CD8-positive, alpha-beta memory T cell (primary cell): ENCODE measurements around the gene OTOP2. TPM values are rescaled to one million over a fixed set of nuclear protein-coding genes. Genes with fewer than 3 reads are reported as not detected.

Experiments
- CTCF ChIA-PET: fragments of 350-600 bp; sonication (Branson Sonifier 250); formaldehyde crosslinking; loops from one replicate; lab custom pipeline; 2021; ENCODE audit warnings: antibody characterized with exemption; lab: Charles Lee
- POLR2A ChIA-PET: fragments of 350-600 bp; sonication (Branson Sonifier 250); formaldehyde crosslinking; loops from one replicate; lab custom pipeline; 2021; ENCODE audit warnings: antibody characterized with exemption; lab: Charles Lee
- DNase-seq, 5 donors: peaks; one replicate each; pipeline versions ENCODE4 v3.0.0 to v3.0.0-alpha.2; 2020 to 2022; ENCODE audit warnings: mixed read lengths in 1 of 5
- H3K27ac ChIP-seq: one replicate; pipeline ENCODE4 v1.7.0; 2013; ENCODE audit warnings: low read depth, mild to moderate bottlenecking, low read length, moderate library complexity
- H3K27me3 ChIP-seq: 2 replicates; pipeline ENCODE4 v1.7.0; 2013; ENCODE audit warnings: low read length, mild to moderate bottlenecking; ENCODE audit not compliant: insufficient read depth, poor library complexity, severe bottlenecking
- H3K36me3 ChIP-seq: 2 replicates; pipeline ENCODE4 v1.7.0; 2013; ENCODE audit warnings: mild to moderate bottlenecking, low read length, moderate library complexity; ENCODE audit not compliant: insufficient read depth
- H3K4me1 ChIP-seq: 2 replicates; pipeline ENCODE4 v1.7.0; 2013; ENCODE audit warnings: mild to moderate bottlenecking, low read length, moderate library complexity; ENCODE audit not compliant: insufficient read depth
- H3K4me3 ChIP-seq: 2 replicates; pipeline ENCODE4 v1.7.0; 2013; ENCODE audit warnings: mild to moderate bottlenecking, low read length
- H3K9me3 ChIP-seq: 2 replicates; pipeline ENCODE4 v1.7.0; 2013; ENCODE audit warnings: mild to moderate bottlenecking, low read length
- H3K27ac Mint-ChIP-seq, 8 donors: one replicate each; pipeline ENCODE4 v1.8.0; 2020 to 2021; ENCODE audit warnings: mixed read lengths in 8 of 8, mild to moderate bottlenecking in 6 of 8, inconsistent platforms in 3 of 8, moderate library complexity in 3 of 8
- H3K27me3 Mint-ChIP-seq, 2 donors: one replicate each; pipeline ENCODE4 v1.8.0; 2020 to 2021; ENCODE audit warnings: mixed read lengths in 2 of 2, mild to moderate bottlenecking in 1 of 2, moderate library complexity in 1 of 2
- H3K36me3 Mint-ChIP-seq, 3 donors: one replicate each; pipeline ENCODE4 v1.8.0; 2020 to 2021; ENCODE audit warnings: mixed read lengths in 3 of 3, inconsistent platforms in 1 of 3, mild to moderate bottlenecking in 1 of 3
- H3K4me1 Mint-ChIP-seq, 3 donors: one replicate each; pipeline ENCODE4 v1.8.0; 2020 to 2021; ENCODE audit warnings: mixed read lengths in 3 of 3, inconsistent platforms in 1 of 3, mild to moderate bottlenecking in 1 of 3
- H3K4me3 Mint-ChIP-seq, 7 donors: one replicate each; pipeline ENCODE4 v1.8.0; 2020 to 2021; ENCODE audit warnings: mixed read lengths in 7 of 7, mild to moderate bottlenecking in 6 of 7, moderate library complexity in 4 of 7, inconsistent platforms in 2 of 7
- H3K9me3 Mint-ChIP-seq, 5 donors: one replicate each; pipeline ENCODE4 v1.8.0; 2020 to 2022; ENCODE audit warnings: mixed read lengths in 5 of 5, mild to moderate bottlenecking in 3 of 5, moderate library complexity in 2 of 5, inconsistent platforms in 1 of 5
- polyA plus RNA-seq: library from polyadenylated mRNA; unstranded; fragments of 300-500 nt; fragmentation: Illumina TruSeq; gene quantifications from one replicate; pipeline ENCODE4 v1.2.3, GENCODE V29; 2021
- total RNA-seq, 2 experiments: library from RNA; stranded (reverse); gene quantifications; one replicate each; pipeline ENCODE4 v1.2.3, GENCODE V29; 2021

OTOP2 gene
- total and polyA plus RNA-seq, 3 experiments from 2014 or later = not detected

- no peaks in the 10 kb centered on the region for H3K4me1 Mint-ChIP-seq
- Histone ChIP-seq H3K27ac (no peak overlapping the region), H3K4me1 (no peaks in the 10 kb centered on the region), H3K4me3 (no peak overlapping the region), H3K27me3 (no peaks in the 10 kb centered on the region), H3K36me3 (no peaks in the 10 kb centered on the region), H3K9me3 (no peaks in the 10 kb centered on the region)
- H3K27ac Mint-ChIP-seq = no peak overlapping the region
- ChIA-PET POLR2A (interaction anchor here (0.7 kb wide), 1 partner anchor 381 kb away, joined by 5 read pairs; no protein-coding TSS in a partner anchor), CTCF (no interaction called here)
- DNase-seq = no peak
- H3K4me3 Mint-ChIP-seq = no peak overlapping the region
- H3K9me3 Mint-ChIP-seq = peaks cover 0 to 2% (median 0%) of the 10 kb centered on the region in 5 donors
- no peaks in the 10 kb centered on the region for H3K36me3 Mint-ChIP-seq
- peaks cover 7 to 15% of the 10 kb centered on the region in 2 donors for H3K27me3 Mint-ChIP-seq
Measured at GRCh38 chr17:74879308-74879707, 44.8 kb upstream of the OTOP2 start.

GRCh38 chr17:74881073-74881472, 43.0 kb upstream of the OTOP2 start:
- Mint-ChIP-seq H3K4me1 (no peaks in the 10 kb centered on the region), H3K27me3 (peaks cover 10 to 27% of the 10 kb centered on the region in 2 donors), H3K36me3 (no peaks in the 10 kb centered on the region), H3K9me3 (peaks cover 0 to 2% (median 0%) of the 10 kb centered on the region in 5 donors), H3K4me3 (no peak overlapping the region), H3K27ac (no peak overlapping the region)
- Histone ChIP-seq H3K27ac (no peak overlapping the region), H3K36me3 (no peaks in the 10 kb centered on the region), H3K27me3 (no peaks in the 10 kb centered on the region), H3K4me3 (no peak overlapping the region), H3K4me1 (no peaks in the 10 kb centered on the region), H3K9me3 (no peaks in the 10 kb centered on the region)
- DNase-seq = no peak
- ChIA-PET CTCF (no interaction called here), POLR2A (no interaction called here)

DNA sequence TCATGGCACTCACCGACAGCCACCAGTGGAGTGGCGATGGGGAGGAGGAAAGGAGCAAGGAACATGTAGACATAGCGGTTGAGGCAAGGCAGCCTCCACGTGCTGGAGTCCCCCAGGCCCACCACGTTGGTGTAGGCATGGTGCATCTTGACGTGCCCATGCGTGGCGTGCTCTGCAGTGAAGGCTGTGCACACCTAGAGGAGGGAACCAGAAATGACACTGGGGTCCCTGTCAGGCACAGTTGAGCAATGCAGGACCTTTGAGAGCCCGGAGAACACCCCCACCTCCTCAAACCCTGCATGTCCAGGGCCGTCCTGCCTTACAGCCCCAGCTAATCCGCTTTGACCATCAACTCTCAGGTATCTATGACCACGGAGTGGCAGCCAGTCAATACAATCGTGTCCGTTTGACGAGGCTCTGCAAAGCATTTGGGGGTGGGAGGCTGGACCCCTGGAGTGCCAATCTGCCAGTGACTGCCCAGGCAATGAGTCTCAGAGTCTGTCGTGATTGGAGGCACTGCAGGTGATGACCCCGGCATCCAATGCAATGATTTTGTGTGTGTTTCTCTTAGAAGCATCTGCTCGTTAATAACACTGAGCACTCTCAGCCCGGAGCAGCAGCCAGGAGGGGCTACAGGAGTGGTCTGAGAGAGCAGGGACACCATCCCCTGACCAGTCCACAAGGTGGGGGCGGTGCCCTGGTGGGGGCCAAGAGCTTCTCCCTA, 41.4 kb upstream of the OTOP2 start:
- POLR2A ChIA-PET = no interaction called here

GRCh38 chr17:74883241-74883745, 40.8 kb upstream of the OTOP2 start:
- Histone ChIP-seq H3K27ac (no peak overlapping the region), H3K4me1 (no peaks in the 10 kb centered on the region), H3K36me3 (no peaks in the 10 kb centered on the region), H3K27me3 (no peaks in the 10 kb centered on the region), H3K9me3 (no peaks in the 10 kb centered on the region), H3K4me3 (no peak overlapping the region)
- no peaks in the 10 kb centered on the region for H3K4me1 Mint-ChIP-seq
- no peak overlapping the region for H3K27ac Mint-ChIP-seq
- no peak overlapping the region for H3K4me3 Mint-ChIP-seq
- H3K36me3 Mint-ChIP-seq = peaks cover 0 to 3% (median 0%) of the 10 kb centered on the region in 3 donors
- peaks cover 0 to 2% (median 0%) of the 10 kb centered on the region in 5 donors for H3K9me3 Mint-ChIP-seq
- ChIA-PET CTCF (no interaction called here), POLR2A (no interaction called here)
- peaks cover 12 to 36% of the 10 kb centered on the region in 2 donors for H3K27me3 Mint-ChIP-seq
- DNase-seq = no peak

More for the DNA sequence above, 41.4 kb upstream of the OTOP2 start:
- peak in 1 of 5 donors; percentile 31 for DNase-seq
- CTCF ChIA-PET = no interaction called here
- peaks cover 0 to 2% (median 0%) of the 10 kb centered on the region in 5 donors for H3K9me3 Mint-ChIP-seq
- H3K27me3 Mint-ChIP-seq = peaks cover 12 to 36% of the 10 kb centered on the region in 2 donors
- peaks cover 0 to 3% (median 0%) of the 10 kb centered on the region in 3 donors for H3K36me3 Mint-ChIP-seq
- H3K27me3 ChIP-seq = no peaks in the 10 kb centered on the region
- no peaks in the 10 kb centered on the region for H3K4me1 ChIP-seq
- no peak overlapping the region for H3K27ac ChIP-seq
- no peaks in the 10 kb centered on the region for H3K4me1 Mint-ChIP-seq
- no peaks in the 10 kb centered on the region for H3K9me3 ChIP-seq
- no peak overlapping the region for H3K27ac Mint-ChIP-seq
- H3K4me3 Mint-ChIP-seq = no peak overlapping the region
- no peaks in the 10 kb centered on the region for H3K36me3 ChIP-seq
- H3K4me3 ChIP-seq = no peak overlapping the region

DNA sequence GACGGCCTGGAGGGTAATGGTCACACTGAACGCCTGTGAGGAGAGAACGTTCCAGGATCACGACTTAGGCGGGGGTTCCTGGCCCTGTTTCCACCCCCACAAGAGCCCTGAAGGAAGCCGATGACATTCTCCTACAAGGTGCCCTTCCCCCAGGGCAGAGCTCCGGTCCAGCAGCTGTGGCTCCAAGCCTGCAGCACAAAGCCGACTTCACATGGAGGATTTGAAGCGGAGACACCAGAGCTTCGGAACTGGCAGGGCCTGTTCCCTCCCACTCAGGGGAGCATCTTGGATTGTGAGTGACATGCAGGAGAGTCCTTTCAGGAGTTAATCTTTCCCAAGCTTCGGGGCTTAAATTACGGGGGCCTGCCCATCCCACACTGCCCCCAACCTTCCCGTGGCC, 35.6 kb upstream of the OTOP2 start:
- peaks cover 0 to 2% (median 0%) of the 10 kb centered on the region in 5 donors for H3K9me3 Mint-ChIP-seq
- CTCF ChIA-PET = interaction anchor here (1.3 kb wide), 1 partner anchor 15 kb away, joined by 4 read pairs; no protein-coding TSS in a partner anchor
- peaks cover 0 to 3% (median 0%) of the 10 kb centered on the region in 3 donors for H3K36me3 Mint-ChIP-seq

DNA sequence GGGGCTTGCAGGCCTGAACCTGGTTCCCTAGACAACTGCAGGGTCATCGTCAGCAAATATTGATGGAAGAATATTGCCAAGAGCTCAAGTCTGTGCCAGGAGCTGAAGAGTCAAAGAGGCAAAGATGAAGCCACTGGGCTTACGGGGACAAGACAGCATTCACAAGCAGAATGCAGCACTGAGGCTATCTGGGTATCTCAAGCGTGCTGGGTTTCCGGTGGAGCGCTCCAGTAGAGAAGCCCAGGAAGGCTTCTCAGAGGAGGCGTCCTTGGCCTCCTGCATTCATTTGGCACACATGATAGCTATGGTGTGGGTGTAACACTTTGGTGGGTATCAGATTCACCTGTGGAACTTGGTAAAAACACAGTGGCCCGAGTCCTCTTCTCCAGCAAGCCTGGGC, 33.5 kb upstream of the OTOP2 start:
- H3K4me3 Mint-ChIP-seq = peak overlapping the region in 1 of 7 donors; percentile 44
- DNase-seq = no peak
- POLR2A ChIA-PET = no interaction called here
- H3K36me3 Mint-ChIP-seq = peaks cover 0 to 3% (median 0%) of the 10 kb centered on the region in 3 donors
- Histone ChIP-seq H3K36me3 (no peaks in the 10 kb centered on the region), H3K4me3 (no peak overlapping the region), H3K9me3 (no peaks in the 10 kb centered on the region), H3K27ac (no peak overlapping the region), H3K4me1 (no peaks in the 10 kb centered on the region), H3K27me3 (peaks cover 22% of the 10 kb centered on the region)
- no peak overlapping the region for H3K27ac Mint-ChIP-seq
- H3K9me3 Mint-ChIP-seq = peaks cover 0 to 4% (median 0%) of the 10 kb centered on the region in 5 donors
- peaks cover 3 to 6% (median 4%) of the 10 kb centered on the region in 3 donors for H3K4me1 Mint-ChIP-seq
- peaks cover 31 to 44% of the 10 kb centered on the region in 2 donors for H3K27me3 Mint-ChIP-seq
- CTCF ChIA-PET = no interaction called here

More for the DNA sequence above, 35.6 kb upstream of the OTOP2 start:
- Histone ChIP-seq H3K4me3 (no peak overlapping the region), H3K4me1 (no peaks in the 10 kb centered on the region), H3K27me3 (peaks cover 13% of the 10 kb centered on the region), H3K36me3 (no peaks in the 10 kb centered on the region), H3K9me3 (no peaks in the 10 kb centered on the region), H3K27ac (no peak overlapping the region)
- DNase-seq = no peak
- H3K27me3 Mint-ChIP-seq = peaks cover 22 to 42% of the 10 kb centered on the region in 2 donors
- H3K4me1 Mint-ChIP-seq = peaks cover 0 to 3% (median 0%) of the 10 kb centered on the region in 3 donors
- no peak overlapping the region for H3K4me3 Mint-ChIP-seq
- no peak overlapping the region for H3K27ac Mint-ChIP-seq
- POLR2A ChIA-PET = no interaction called here

DNA sequence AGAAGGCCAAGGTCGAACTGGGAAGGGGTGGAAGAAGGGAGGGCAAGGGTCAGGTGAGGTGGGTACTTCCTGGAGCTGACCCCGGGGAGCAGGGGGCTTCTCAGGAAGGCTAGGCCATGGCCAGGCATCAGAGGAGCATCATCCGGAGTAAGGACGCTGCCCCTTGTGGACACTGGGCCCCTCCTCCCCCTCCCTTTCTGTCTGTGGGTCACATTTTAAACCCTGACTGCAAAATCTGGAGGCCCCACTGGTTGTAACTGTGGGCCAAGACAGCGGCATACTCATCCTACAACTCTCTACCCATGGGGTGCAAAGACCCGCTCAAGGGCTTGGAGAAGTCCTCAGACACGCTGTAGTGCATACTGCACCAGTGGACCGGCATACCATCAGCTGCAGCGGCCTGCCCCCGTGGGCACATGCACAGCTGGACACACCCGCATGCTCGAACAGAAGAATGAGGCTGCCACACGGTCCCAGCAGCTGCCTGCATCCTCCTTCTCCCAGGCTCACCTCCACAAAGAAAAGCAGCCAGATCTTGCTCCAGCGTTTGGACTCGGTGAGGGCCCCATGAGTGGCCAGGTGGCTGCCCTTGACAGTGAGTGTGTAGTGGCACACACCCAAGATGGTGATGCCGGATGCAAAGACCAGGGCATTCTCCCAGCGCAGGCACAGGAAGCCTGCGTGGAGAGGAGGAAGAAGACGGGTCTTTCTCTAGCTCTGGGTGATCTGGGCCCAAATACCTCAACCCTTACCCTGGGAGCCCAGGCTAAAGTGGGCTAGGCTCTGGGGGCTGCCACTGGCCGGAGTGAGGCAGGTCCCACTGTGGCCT, 31.8 kb upstream of the OTOP2 start:
- POLR2A ChIA-PET = no interaction called here
- Mint-ChIP-seq H3K27me3 (peaks cover 39 to 48% of the 10 kb centered on the region in 2 donors), H3K9me3 (peaks cover 0 to 4% (median 0%) of the 10 kb centered on the region in 5 donors), H3K36me3 (no peaks in the 10 kb centered on the region), H3K4me1 (peaks cover 3 to 6% (median 4%) of the 10 kb centered on the region in 3 donors), H3K27ac (no peak overlapping the region), H3K4me3 (no peak overlapping the region)
- Histone ChIP-seq H3K36me3 (no peaks in the 10 kb centered on the region), H3K4me3 (no peak overlapping the region), H3K4me1 (no peaks in the 10 kb centered on the region), H3K27me3 (peaks cover 22% of the 10 kb centered on the region), H3K27ac (no peak overlapping the region), H3K9me3 (no peaks in the 10 kb centered on the region)
- no peak for DNase-seq
- CTCF ChIA-PET = no interaction called here
